ENCODE results near the gene C17orf58.

Gene C17orf58

GRCh38 chr17:67947325-67947813, 48.9 kb downstream of the C17orf58 start:
- DNase-seq = no peak

GRCh38 chr17:67946513-67946912, 49.8 kb downstream of the C17orf58 start:
- no peak for DNase-seq

GRCh38 chr17:67944035-67944434, 52.2 kb downstream of the C17orf58 start:
- DNase-seq = no peak

- DNase-seq = no peak
These were observed 53.5 kb downstream of the C17orf58 start for GRCh38 chr17:67942810-67943209.
